Activated CD4-positive, CD25-positive, alpha-beta regulatory T cell treated with anti-CD3 and anti-CD28 coated beads, Interleukin-2, amount 50 U/mL, for 16 hours (primary cell): Measurements from ENCODE around the gene LANCL1.

ENCODE experiments used
- DNase-seq: peaks from one replicate; pipeline ENCODE4 v3.0.0-alpha.2; 2020; ENCODE audit warnings: low read depth, low spot score

LANCL1 gene

GRCh38 chr2:210476194-210477128 is at the start of gene LANCL1:
TSS of gene LANCL1 (minus strand) at chr2:210476759. CDS start at chr2:210476396, 363 bp downstream.
- peak; percentile 61 for DNase-seq

- no peak for DNase-seq
Measured at GRCh38 chr2:210524533-210524932, 48.0 kb upstream of the LANCL1 start.

GRCh38 chr2:210523650-210524289 is 47.2 kb upstream of the LANCL1 start:
- DNase-seq = no peak

GRCh38 chr2:210522399-210522798 is 45.8 kb upstream of the LANCL1 start:
- no peak for DNase-seq

- no peak for DNase-seq
Measured at GRCh38 chr2:210519594-210519993, 43.0 kb upstream of the LANCL1 start.

- DNase-seq = no peak
Measured at GRCh38 chr2:210517264-210517663, 40.7 kb upstream of the LANCL1 start.

- DNase-seq = no peak
Measured at GRCh38 chr2:210515911-210516310, 39.4 kb upstream of the LANCL1 start.

- no peak for DNase-seq
Measured at GRCh38 chr2:210503725-210504191, 27.2 kb upstream of the LANCL1 start.

GRCh38 chr2:210503001-210503623 is 26.6 kb upstream of the LANCL1 start:
- no peak for DNase-seq

GRCh38 chr2:210496512-210496911 is 20.0 kb upstream of the LANCL1 start:
- DNase-seq = no peak

- no peak for DNase-seq
Measured at GRCh38 chr2:210493528-210493927, 17.0 kb upstream of the LANCL1 start.

GRCh38 chr2:210481601-210482175 is 5.1 kb upstream of the LANCL1 start:
- DNase-seq = no peak

GRCh38 chr2:210480764-210481163 is 4.2 kb upstream of the LANCL1 start:
- no peak for DNase-seq

GRCh38 chr2:210480079-210480478 is 3.5 kb upstream of the LANCL1 start:
- no peak for DNase-seq

GRCh38 chr2:210478661-210479060 is 2.1 kb upstream of the LANCL1 start:
- no peak for DNase-seq

- no peak for DNase-seq
Measured at GRCh38 chr2:210477496-210477895, 937 bp upstream of the LANCL1 start.

GRCh38 chr2:210475706-210476105 is 853 bp downstream of the LANCL1 start:
- DNase-seq = no peak

GRCh38 chr2:210474776-210475175 is 1.8 kb downstream of the LANCL1 start:
- no peak for DNase-seq

- no peak for DNase-seq
Measured at GRCh38 chr2:210461401-210461800, 15.2 kb downstream of the LANCL1 start.

- DNase-seq = no peak
Measured at GRCh38 chr2:210460322-210461227, 16.0 kb downstream of the LANCL1 start.

GRCh38 chr2:210459880-210460279 is 16.7 kb downstream of the LANCL1 start:
- no peak for DNase-seq
